A673 (cell line): ENCODE results near the gene KLHL1.

Source experiments
- CTCF ChIP-seq: fragments of 300-800, 200-600 bp; sonication (generic); conservative IDR thresholded peaks from 2 replicates; pipeline ENCODE4 v1.5.1; 2017; ENCODE audit warnings: low read depth, mild to moderate bottlenecking, antibody characterized with exemption, low read length, moderate library complexity, mixed read lengths
- EZH2 ChIP-seq: fragments of 200-600 bp; sonication (generic); IDR thresholded peaks from 2 replicates; pipeline ENCODE4 v1.6.1; 2017; ENCODE audit warnings: borderline replicate concordance, low read depth, mild to moderate bottlenecking, mixed read lengths, antibody characterized with exemption, low read length; ENCODE audit not compliant: poor library complexity, severe bottlenecking

- TF ChIP-seq CTCF: no peak
- TF ChIP-seq EZH2: no peak
Measured at GRCh38 chr13:69681722-69682121, 426.5 kb downstream of the KLHL1 start.
